HEK293 (cell line): Measurements from ENCODE around the gene PPM1L.

Source experiments
- HOXD13 ChIP-seq: sonication (generic); formaldehyde crosslinking; IDR thresholded peaks from 2 replicates; pipeline ENCODE4 v1.8.0; 2022; ENCODE audit warnings: missing genetic modification reagents, borderline replicate concordance
- WT1 ChIP-seq: fragments of 450-650 bp; formaldehyde crosslinking; IDR thresholded peaks from 2 replicates; pipeline ENCODE4 v1.5.1; 2016; ENCODE audit warnings: missing biosample characterization, missing genetic modification characterization
- ZBTB7A ChIP-seq: fragments of 450-650 bp; formaldehyde crosslinking; IDR thresholded peaks from 2 replicates; pipeline ENCODE4 v1.5.1; 2016; ENCODE audit warnings: low read depth, missing biosample characterization, missing genetic modification characterization
- ZNF2 ChIP-seq: fragments of 450-650 bp; formaldehyde crosslinking; IDR thresholded peaks from 2 replicates; pipeline ENCODE4 v1.5.1; 2016; ENCODE audit warnings: missing biosample characterization, missing genetic modification characterization
- ZNF211 ChIP-seq: fragments of 450-650 bp; formaldehyde crosslinking; IDR thresholded peaks from 2 replicates; pipeline ENCODE4 v1.5.1; 2016; ENCODE audit warnings: low read depth, missing biosample characterization, missing genetic modification characterization
- ZNF221 ChIP-seq: fragments of 450-650 bp; formaldehyde crosslinking; IDR thresholded peaks from 2 replicates; pipeline ENCODE4 v1.5.1; 2017; ENCODE audit warnings: missing biosample characterization, missing genetic modification characterization, borderline replicate concordance
- ZNF24 ChIP-seq: fragments of 450-650 bp; formaldehyde crosslinking; IDR thresholded peaks from 2 replicates; pipeline ENCODE4 v1.5.1; 2016; ENCODE audit warnings: missing biosample characterization, missing genetic modification characterization
- ZNF266 ChIP-seq: fragments of 450-650 bp; formaldehyde crosslinking; IDR thresholded peaks from 2 replicates; pipeline ENCODE4 v1.5.1; 2016; ENCODE audit warnings: missing biosample characterization, missing genetic modification characterization, low read depth
- ZNF596 ChIP-seq: fragments of 450-650 bp; IDR thresholded peaks from 2 replicates; pipeline ENCODE4 v1.5.0; 2018; ENCODE audit warnings: missing biosample characterization, mild to moderate bottlenecking, missing genetic modification characterization, moderate library complexity
- TF ChIP-seq, protein P1 (sequence below): fragments of 450-650 bp; formaldehyde crosslinking; IDR thresholded peaks from 2 replicates; pipeline ENCODE4 v1.5.1; 2016; ENCODE audit warnings: missing biosample characterization, missing genetic modification characterization
- TF ChIP-seq, protein P2 (sequence below): IDR thresholded peaks from 2 replicates; pipeline ENCODE4 v1.6.1; 2011; ENCODE audit warnings: mild to moderate bottlenecking, low read depth, low read length, borderline replicate concordance
- TF ChIP-seq, protein P3 (sequence below): sonication (generic); formaldehyde crosslinking; IDR thresholded peaks from 2 replicates; pipeline ENCODE4 v1.8.1; 2022; ENCODE audit warnings: mild to moderate bottlenecking, moderate library complexity, missing genetic modification reagents

DNA sequence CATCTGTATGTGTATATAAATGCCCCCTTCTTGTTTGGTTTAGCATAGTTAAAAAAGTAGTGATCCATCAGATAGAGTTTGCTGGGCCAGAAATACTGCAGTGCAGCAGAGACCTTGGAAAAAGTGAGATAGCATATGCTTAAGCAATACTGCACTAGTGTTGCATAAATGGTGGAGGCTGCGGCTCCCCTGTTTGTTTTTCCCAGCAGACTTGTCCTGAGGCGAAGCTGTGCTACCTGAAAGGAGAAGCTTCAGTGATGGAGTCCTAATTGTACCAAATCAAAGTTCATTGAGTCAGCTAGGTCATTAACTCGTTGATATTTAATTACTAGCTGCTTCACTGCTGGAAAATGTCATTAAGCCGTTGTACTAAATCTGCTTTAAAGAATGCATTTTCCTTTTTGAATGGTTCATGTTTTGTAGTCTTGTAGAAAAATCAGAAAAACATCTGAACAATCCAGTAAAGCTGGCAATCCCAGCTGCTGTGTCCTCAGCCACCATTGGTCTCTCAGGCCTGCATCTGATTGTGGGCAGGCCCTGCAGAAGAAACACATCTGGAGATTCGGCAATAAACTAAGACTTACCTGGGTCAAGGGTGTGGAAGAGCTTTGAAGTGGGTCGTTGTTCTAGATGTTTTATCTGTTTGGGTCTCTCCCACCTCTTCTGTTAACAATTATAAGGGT is 179.5 kb downstream of the PPM1L start:
- TF ChIP-seq, protein P1, sequence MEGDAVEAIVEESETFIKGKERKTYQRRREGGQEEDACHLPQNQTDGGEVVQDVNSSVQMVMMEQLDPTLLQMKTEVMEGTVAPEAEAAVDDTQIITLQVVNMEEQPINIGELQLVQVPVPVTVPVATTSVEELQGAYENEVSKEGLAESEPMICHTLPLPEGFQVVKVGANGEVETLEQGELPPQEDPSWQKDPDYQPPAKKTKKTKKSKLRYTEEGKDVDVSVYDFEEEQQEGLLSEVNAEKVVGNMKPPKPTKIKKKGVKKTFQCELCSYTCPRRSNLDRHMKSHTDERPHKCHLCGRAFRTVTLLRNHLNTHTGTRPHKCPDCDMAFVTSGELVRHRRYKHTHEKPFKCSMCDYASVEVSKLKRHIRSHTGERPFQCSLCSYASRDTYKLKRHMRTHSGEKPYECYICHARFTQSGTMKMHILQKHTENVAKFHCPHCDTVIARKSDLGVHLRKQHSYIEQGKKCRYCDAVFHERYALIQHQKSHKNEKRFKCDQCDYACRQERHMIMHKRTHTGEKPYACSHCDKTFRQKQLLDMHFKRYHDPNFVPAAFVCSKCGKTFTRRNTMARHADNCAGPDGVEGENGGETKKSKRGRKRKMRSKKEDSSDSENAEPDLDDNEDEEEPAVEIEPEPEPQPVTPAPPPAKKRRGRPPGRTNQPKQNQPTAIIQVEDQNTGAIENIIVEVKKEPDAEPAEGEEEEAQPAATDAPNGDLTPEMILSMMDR: no peak
- TF ChIP-seq WT1 (tag by site-specific recombination) (no peak), ZNF596 (tag by site-specific recombination) (no peak), ZNF211 (tag by site-specific recombination) (no peak), ZNF24 (tag by site-specific recombination) (no peak), HOXD13 (no peak), ZNF221 (tag by site-specific recombination) (no peak), ZNF2 (tag by site-specific recombination) (no peak), ZNF266 (no peak), ZBTB7A (tag by site-specific recombination) (no peak)
- TF ChIP-seq, protein P2, sequence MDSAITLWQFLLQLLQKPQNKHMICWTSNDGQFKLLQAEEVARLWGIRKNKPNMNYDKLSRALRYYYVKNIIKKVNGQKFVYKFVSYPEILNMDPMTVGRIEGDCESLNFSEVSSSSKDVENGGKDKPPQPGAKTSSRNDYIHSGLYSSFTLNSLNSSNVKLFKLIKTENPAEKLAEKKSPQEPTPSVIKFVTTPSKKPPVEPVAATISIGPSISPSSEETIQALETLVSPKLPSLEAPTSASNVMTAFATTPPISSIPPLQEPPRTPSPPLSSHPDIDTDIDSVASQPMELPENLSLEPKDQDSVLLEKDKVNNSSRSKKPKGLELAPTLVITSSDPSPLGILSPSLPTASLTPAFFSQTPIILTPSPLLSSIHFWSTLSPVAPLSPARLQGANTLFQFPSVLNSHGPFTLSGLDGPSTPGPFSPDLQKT: no peak
- TF ChIP-seq, protein P3, sequence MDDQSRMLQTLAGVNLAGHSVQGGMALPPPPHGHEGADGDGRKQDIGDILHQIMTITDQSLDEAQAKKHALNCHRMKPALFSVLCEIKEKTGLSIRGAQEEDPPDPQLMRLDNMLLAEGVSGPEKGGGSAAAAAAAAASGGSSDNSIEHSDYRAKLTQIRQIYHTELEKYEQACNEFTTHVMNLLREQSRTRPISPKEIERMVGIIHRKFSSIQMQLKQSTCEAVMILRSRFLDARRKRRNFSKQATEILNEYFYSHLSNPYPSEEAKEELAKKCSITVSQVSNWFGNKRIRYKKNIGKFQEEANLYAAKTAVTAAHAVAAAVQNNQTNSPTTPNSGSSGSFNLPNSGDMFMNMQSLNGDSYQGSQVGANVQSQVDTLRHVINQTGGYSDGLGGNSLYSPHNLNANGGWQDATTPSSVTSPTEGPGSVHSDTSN (CRISPR knock-in tag): no peak
